GM10248 (cell line): ENCODE results near the gene GPR18.

Experiments
- CTCF ChIA-PET: fragments of 300-600 bp; sonication (Branson Sonifier 250); formaldehyde crosslinking; extraction: SDS; loops from one replicate; lab custom pipeline; 2021; ENCODE audit warnings: antibody characterized with exemption; lab: Yijun Ruan, JAX
- POLR2A ChIA-PET: fragments of 350-650 bp; sonication (Branson Sonifier 250); formaldehyde crosslinking; extraction: SDS; loops from one replicate; lab custom pipeline; 2020; ENCODE audit warnings: antibody characterized with exemption; lab: Yijun Ruan, JAX
- DNase-seq: peaks from one replicate; pipeline ENCODE4 v3.0.0; 2012; ENCODE audit errors: extremely low spot score
- CTCF ChIP-seq: IDR thresholded peaks from 2 replicates; pipeline ENCODE4 v1.5.1; 2012; ENCODE audit warnings: mild to moderate bottlenecking, low read depth; ENCODE audit errors: extremely low read depth, missing control alignments, control extremely low read depth

The GPR18 gene

GRCh38 chr13:99220199-99220935 is 37.8 kb downstream of the GPR18 start:
- TF ChIP-seq CTCF = no peak
- no peak for DNase-seq
- ChIA-PET POLR2A (no interaction called here), CTCF (interaction anchor here (1.9 kb wide), 1 partner anchor 216 kb away, joined by 5 read pairs; no protein-coding TSS in a partner anchor)

- no peak for TF ChIP-seq CTCF
- CTCF ChIA-PET = interaction anchor here (1.1 to 1.9 kb wide), 7 partner anchors 11 to 218 kb away, joined by 3 to 5 read pairs (median 4); no protein-coding TSS in a partner anchor
- no peak for DNase-seq
- POLR2A ChIA-PET = no interaction called here
Observed at GRCh38 chr13:99218969-99219368, 39.2 kb downstream of the GPR18 start.

- no peak for TF ChIP-seq CTCF
- CTCF ChIA-PET = interaction anchor here (1.1 to 1.9 kb wide), 7 partner anchors 12 to 218 kb away, joined by 3 to 5 read pairs (median 4); no protein-coding TSS in a partner anchor
- no peak for DNase-seq
- POLR2A ChIA-PET = no interaction called here
Observed at GRCh38 chr13:99218545-99218944, 39.6 kb downstream of the GPR18 start.

GRCh38 chr13:99218126-99218525 is 40.1 kb downstream of the GPR18 start:
- CTCF ChIA-PET = interaction anchor here (1.1 to 1.9 kb wide), 6 partner anchors 17 to 218 kb away, joined by 3 to 5 read pairs (median 4); no protein-coding TSS in a partner anchor

GRCh38 chr13:99217461-99218110 is 40.6 kb downstream of the GPR18 start:
- ChIA-PET CTCF (interaction anchor here (1.1 to 1.4 kb wide), 2 partner anchors 12 to 15 kb away, joined by 3 to 6 read pairs; no protein-coding TSS in a partner anchor), POLR2A (no interaction called here)
- DNase-seq = no peak
- TF ChIP-seq CTCF = no peak

More at GRCh38 chr13:99218126-99218525, 40.1 kb downstream of the GPR18 start:
- no peak for TF ChIP-seq CTCF
- no peak for DNase-seq
- POLR2A ChIA-PET = no interaction called here

- POLR2A ChIA-PET = no interaction called here
- TF ChIP-seq CTCF = no peak
- CTCF ChIA-PET = interaction anchor here (1.0 to 2.2 kb wide), 4 partner anchors 9 to 221 kb away, joined by 3 to 9 read pairs (median 5); no protein-coding TSS in a partner anchor
- DNase-seq = no peak
Observed at GRCh38 chr13:99215184-99215830, 42.9 kb downstream of the GPR18 start.
